ENCODE results near the gene HAUS3.
"Not testable (repeated sequence)": the region's sequence is repeated elsewhere in the genome, so short reads cannot be mapped to it uniquely, and the experiment has no call there.

The HAUS3 gene

GRCh38 chr4:2275546-2276251, 33.8 kb upstream of the HAUS3 start:
- no peak for DNase-seq (ENCODE audit: low spot score)

- not testable (repeated sequence) for DNase-seq (ENCODE audit: low spot score)
Observed at GRCh38 chr4:2275044-2275397, 33.1 kb upstream of the HAUS3 start.

- DNase-seq (ENCODE audit: low spot score), result no peak
Observed at GRCh38 chr4:2274320-2275043, 32.6 kb upstream of the HAUS3 start.

- DNase-seq (ENCODE audit: low spot score), result no peak
Observed at GRCh38 chr4:2273657-2274319, 31.9 kb upstream of the HAUS3 start.

GRCh38 chr4:2273221-2273620, 31.3 kb upstream of the HAUS3 start:
- no peak for DNase-seq (ENCODE audit: low spot score)

- no peak for DNase-seq (ENCODE audit: low spot score)
Observed at GRCh38 chr4:2272828-2273120, 30.9 kb upstream of the HAUS3 start.

GRCh38 chr4:2272026-2272827, 30.3 kb upstream of the HAUS3 start:
- no peak for DNase-seq (ENCODE audit: low spot score)

- no peak for DNase-seq (ENCODE audit: low spot score)
Observed at GRCh38 chr4:2271279-2272025, 29.5 kb upstream of the HAUS3 start.

GRCh38 chr4:2270341-2271165, 28.6 kb upstream of the HAUS3 start:
- no peak for DNase-seq (ENCODE audit: low spot score)

GRCh38 chr4:2269618-2270163, 27.8 kb upstream of the HAUS3 start:
- DNase-seq (ENCODE audit: low spot score), result no peak

GRCh38 chr4:2269206-2269531, 27.2 kb upstream of the HAUS3 start:
- no peak for DNase-seq (ENCODE audit: low spot score)

- no peak for DNase-seq (ENCODE audit: low spot score)
Observed at GRCh38 chr4:2268357-2269205, 26.7 kb upstream of the HAUS3 start.

GRCh38 chr4:2267841-2268240, 25.9 kb upstream of the HAUS3 start:
- DNase-seq (ENCODE audit: low spot score), result no peak

- DNase-seq (ENCODE audit: low spot score), result no peak
Observed at GRCh38 chr4:2267320-2267811, 25.4 kb upstream of the HAUS3 start.

GRCh38 chr4:2266821-2267220, 24.9 kb upstream of the HAUS3 start:
- DNase-seq (ENCODE audit: low spot score), result no peak

GRCh38 chr4:2266181-2266580, 24.3 kb upstream of the HAUS3 start:
- DNase-seq (ENCODE audit: low spot score), result peak; percentile 43

GRCh38 chr4:2265113-2266110, 23.5 kb upstream of the HAUS3 start:
- no peak for DNase-seq (ENCODE audit: low spot score)

GRCh38 chr4:2264481-2265041, 22.6 kb upstream of the HAUS3 start:
- DNase-seq (ENCODE audit: low spot score), result no peak
